Activated naive CD8-positive, alpha-beta T cell treated with anti-CD3 and anti-CD28 coated beads, Interleukin-2, amount 10 ng/mL, durations not matched to agents 7 days and 5 days (primary cell): ENCODE measurements around the gene HPD. TPM values are rescaled to one million over a fixed set of nuclear protein-coding genes. Genes with fewer than 3 reads are reported as not detected.
A peak's percentile ranks its signal among the peaks of the same experiment; 100 is the strongest.
"Not testable (repeated sequence)": the region's sequence is repeated elsewhere in the genome, so short reads cannot be mapped to it uniquely, and the experiment has no call there.

ENCODE experiments used
- ATAC-seq: fragments of 150-1000 bp; cut with Tn5 transposase; one replicate; pipeline ENCODE4 v1.10.0; 2021; ENCODE audit warnings: low read depth, moderate library complexity
- POLR2A ChIA-PET: fragments of 350-600 bp; sonication (Branson Sonifier 250); formaldehyde crosslinking; loops from one replicate; lab custom pipeline; 2021; ENCODE audit warnings: antibody characterized with exemption; lab: Charles Lee
- DNase-seq: peaks from one replicate; pipeline ENCODE4 v3.0.0; 2021
- H3K27ac Mint-ChIP-seq: one replicate; pipeline ENCODE4 v1.8.0; 2022; ENCODE audit warnings: mild to moderate bottlenecking, mixed read lengths
- H3K27me3 Mint-ChIP-seq: one replicate; pipeline ENCODE4 v1.8.0; 2022; ENCODE audit warnings: mild to moderate bottlenecking, moderate library complexity, mixed read lengths
- H3K36me3 Mint-ChIP-seq: one replicate; pipeline ENCODE4 v1.8.0; 2021; ENCODE audit warnings: mild to moderate bottlenecking, mixed read lengths
- H3K4me1 Mint-ChIP-seq: one replicate; pipeline ENCODE4 v1.8.0; 2021; ENCODE audit warnings: mixed read lengths
- H3K4me3 Mint-ChIP-seq: one replicate; pipeline ENCODE4 v1.8.0; 2022; ENCODE audit warnings: mild to moderate bottlenecking, moderate library complexity, mixed read lengths
- H3K9me3 Mint-ChIP-seq: one replicate; pipeline ENCODE4 v1.8.0; 2021; ENCODE audit warnings: mixed read lengths
- total RNA-seq, 2 experiments: library from RNA; stranded (reverse); gene quantifications; one replicate each; pipeline ENCODE4 v1.2.3, GENCODE V29; 2021

The HPD gene
- not detected for total RNA-seq

- POLR2A ChIA-PET: no interaction called here
- Mint-ChIP-seq H3K9me3 (no peaks in the 10 kb centered on the region), H3K36me3 (no peaks in the 10 kb centered on the region), H3K4me3 (no peak within 1 kb of the TSS), H3K27me3 (no peaks in the 10 kb centered on the region), H3K4me1 (peaks cover 4% of the 10 kb centered on the region), H3K27ac (no peak within 1 kb of the TSS)
- ATAC-seq (no peak), DNase-seq (no peak)
Observed at GRCh38 chr12:121858662-121859572, at the start of gene HPD. TSS of gene HPD (minus strand) at chr12:121858859. CDS start at chr12:121858823, 36 bp downstream.

DNA sequence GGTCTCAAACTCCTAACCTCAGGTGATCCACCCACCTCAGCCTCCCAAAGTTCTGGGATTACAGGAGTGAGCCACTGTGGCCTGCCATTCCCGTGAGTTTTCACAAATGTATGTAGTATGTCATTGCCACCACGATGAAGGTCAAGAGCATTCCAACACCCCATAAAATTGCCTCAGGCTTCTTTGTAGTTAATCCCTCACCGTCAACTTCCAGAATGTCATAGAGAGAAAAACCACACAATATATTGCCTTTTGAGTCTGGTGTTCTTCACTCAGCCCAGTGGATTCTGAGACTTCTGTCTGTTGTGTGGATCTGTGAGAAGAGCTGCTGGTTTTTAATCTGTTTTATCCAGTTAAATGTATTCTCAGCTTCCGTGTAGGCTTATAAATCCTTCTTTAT, 47.1 kb upstream of the HPD start:
- no peak for ATAC-seq
- peaks cover 37% of the 10 kb centered on the region for H3K36me3 Mint-ChIP-seq

GRCh38 chr12:121903202-121903601, 44.5 kb upstream of the HPD start:
- POLR2A ChIA-PET: no interaction called here
- no peaks in the 10 kb centered on the region for H3K4me1 Mint-ChIP-seq
- H3K27me3 Mint-ChIP-seq: no peaks in the 10 kb centered on the region
- no peak for DNase-seq
- no peak overlapping the region for H3K4me3 Mint-ChIP-seq
- H3K27ac Mint-ChIP-seq: no peak overlapping the region
- H3K9me3 Mint-ChIP-seq: no peaks in the 10 kb centered on the region
- H3K36me3 Mint-ChIP-seq: peaks cover 23% of the 10 kb centered on the region
- ATAC-seq: no peak

More for the DNA sequence above, 47.1 kb upstream of the HPD start:
- no peak for DNase-seq
- Mint-ChIP-seq H3K4me1 (peaks cover 7% of the 10 kb centered on the region), H3K9me3 (no peaks in the 10 kb centered on the region), H3K4me3 (no peak overlapping the region), H3K27me3 (no peaks in the 10 kb centered on the region), H3K27ac (no peak overlapping the region)
- POLR2A ChIA-PET: no interaction called here

GRCh38 chr12:121899590-121899989, 40.9 kb upstream of the HPD start:
- H3K4me1 Mint-ChIP-seq: peaks cover 2% of the 10 kb centered on the region
- no peaks in the 10 kb centered on the region for H3K27me3 Mint-ChIP-seq
- DNase-seq: no peak
- no peak overlapping the region for H3K4me3 Mint-ChIP-seq
- peaks cover 20% of the 10 kb centered on the region for H3K36me3 Mint-ChIP-seq
- no peak for ATAC-seq
- POLR2A ChIA-PET: interaction anchor here (1.5 kb wide), 1 partner anchor 11 kb away, joined by 3 read pairs; no protein-coding TSS in a partner anchor
- no peak overlapping the region for H3K27ac Mint-ChIP-seq
- no peaks in the 10 kb centered on the region for H3K9me3 Mint-ChIP-seq

DNA sequence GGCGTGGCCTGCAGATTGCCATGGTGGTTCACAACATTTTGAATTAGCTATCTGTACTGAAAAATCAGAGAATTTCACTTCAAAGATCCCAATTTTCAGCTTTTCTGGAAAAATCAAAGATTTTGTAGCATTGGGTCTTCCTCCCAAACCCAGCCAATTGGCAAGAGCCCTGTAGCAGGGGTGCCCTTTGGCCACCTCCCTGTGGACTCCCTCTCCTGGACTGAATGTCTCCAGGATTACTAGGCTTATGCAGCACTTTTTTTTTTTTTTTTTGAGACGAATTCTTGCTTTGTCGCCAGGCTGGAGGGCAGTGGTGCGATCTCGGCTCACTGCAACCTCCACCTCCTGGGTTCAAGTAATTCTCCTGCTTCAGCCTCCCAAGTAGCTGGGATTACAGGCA, 39.6 kb upstream of the HPD start:
- H3K4me1 Mint-ChIP-seq: peaks cover 14% of the 10 kb centered on the region

DNA sequence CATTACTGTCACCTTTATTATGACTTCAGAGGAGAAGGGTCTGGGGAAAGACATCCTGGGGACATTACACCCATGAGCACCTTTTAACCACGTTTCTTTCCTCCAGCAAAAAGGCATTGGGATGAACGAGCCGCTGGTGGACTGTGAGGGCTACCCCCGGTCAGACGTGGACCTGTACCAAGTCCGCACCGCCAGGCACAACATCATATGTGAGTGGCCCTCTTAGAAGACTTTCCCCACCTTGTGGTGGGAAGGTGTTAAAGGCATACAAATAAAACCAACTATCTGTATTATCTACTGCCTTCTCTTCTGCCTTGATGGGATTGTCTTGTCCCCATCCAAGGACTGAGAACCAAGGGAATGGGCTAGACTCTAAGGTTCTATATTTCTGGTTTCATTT, 36.0 kb upstream of the HPD start:
- peaks cover 8% of the 10 kb centered on the region for H3K36me3 Mint-ChIP-seq
- POLR2A ChIA-PET: interaction anchor here (1.4 kb wide), 1 partner anchor 100 kb away, joined by 8 read pairs; no protein-coding TSS in a partner anchor
- H3K4me1 Mint-ChIP-seq: peaks cover 29% of the 10 kb centered on the region
- DNase-seq: no peak
- ATAC-seq: peak; percentile 38
- H3K27ac Mint-ChIP-seq: peak overlapping the region; percentile 74
- no peaks in the 10 kb centered on the region for H3K27me3 Mint-ChIP-seq
- no peak overlapping the region for H3K4me3 Mint-ChIP-seq
- no peaks in the 10 kb centered on the region for H3K9me3 Mint-ChIP-seq

More for the DNA sequence above, 39.6 kb upstream of the HPD start:
- POLR2A ChIA-PET: no interaction called here
- ATAC-seq (no peak), DNase-seq (no peak)
- Mint-ChIP-seq H3K27ac (no peak overlapping the region), H3K4me3 (no peak overlapping the region), H3K9me3 (no peaks in the 10 kb centered on the region), H3K27me3 (no peaks in the 10 kb centered on the region), H3K36me3 (peaks cover 16% of the 10 kb centered on the region)

DNA sequence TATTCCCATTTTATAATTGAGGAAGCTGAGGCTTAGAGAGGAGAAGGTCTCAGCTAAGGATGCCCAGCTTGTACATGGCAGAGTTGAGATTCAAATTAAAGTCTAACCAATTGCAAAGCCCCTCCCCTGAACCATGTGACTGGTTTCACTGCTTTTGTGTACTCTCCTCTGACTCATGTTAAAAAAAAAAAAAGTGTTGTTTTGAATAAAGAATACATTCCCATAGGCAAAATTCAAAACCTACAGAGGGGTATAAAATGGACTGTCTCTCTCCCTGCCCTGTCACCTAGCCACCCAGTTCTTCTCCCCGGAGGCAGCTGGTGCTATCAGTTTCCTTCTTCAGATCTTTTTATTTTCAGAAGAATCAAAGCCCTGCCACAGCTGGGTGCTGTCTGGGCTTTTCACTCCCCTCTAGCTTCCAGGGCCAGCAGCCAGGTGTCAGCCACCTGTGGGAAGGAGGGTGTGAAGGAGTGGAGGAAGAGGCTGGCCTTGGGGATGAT, 35.4 kb upstream of the HPD start:
- peak overlapping the region; percentile 75 for H3K27ac Mint-ChIP-seq
- H3K27me3 Mint-ChIP-seq: no peaks in the 10 kb centered on the region
- H3K4me3 Mint-ChIP-seq: peak overlapping the region; percentile 52
- no peak for DNase-seq
- H3K4me1 Mint-ChIP-seq: peaks cover 33% of the 10 kb centered on the region
- peak; percentile 19 for ATAC-seq
- peaks cover 8% of the 10 kb centered on the region for H3K36me3 Mint-ChIP-seq
- H3K9me3 Mint-ChIP-seq: no peaks in the 10 kb centered on the region
- POLR2A ChIA-PET: interaction anchor here (0.6 to 1.4 kb wide), 4 partner anchors 31 to 100 kb away, joined by 3 to 8 read pairs (median 6); no protein-coding TSS in a partner anchor

- no peak overlapping the region for H3K4me3 Mint-ChIP-seq
- H3K36me3 Mint-ChIP-seq: peaks cover 9% of the 10 kb centered on the region
- no peaks in the 10 kb centered on the region for H3K27me3 Mint-ChIP-seq
- H3K4me1 Mint-ChIP-seq: peaks cover 39% of the 10 kb centered on the region
- peak overlapping the region; percentile 21 for H3K27ac Mint-ChIP-seq
- DNase-seq (no peak), ATAC-seq (no peak)
- H3K9me3 Mint-ChIP-seq: no peaks in the 10 kb centered on the region
- POLR2A ChIA-PET: interaction anchor here (0.6 to 1.4 kb wide), 4 partner anchors 30 to 99 kb away, joined by 3 to 8 read pairs (median 6); no protein-coding TSS in a partner anchor
Observed at GRCh38 chr12:121892673-121893561, 34.3 kb upstream of the HPD start.

GRCh38 chr12:121889661-121890060, 31.0 kb upstream of the HPD start:
- H3K27ac Mint-ChIP-seq: peak overlapping the region; percentile 100
- H3K27me3 Mint-ChIP-seq, H3K36me3 Mint-ChIP-seq, H3K9me3 Mint-ChIP-seq, ATAC-seq, DNase-seq: not testable (repeated sequence)
- peaks cover 39% of the 10 kb centered on the region for H3K4me1 Mint-ChIP-seq
- peak overlapping the region; percentile 100 for H3K4me3 Mint-ChIP-seq
- POLR2A ChIA-PET: interaction anchor here (0.6 to 2.5 kb wide), 4 partner anchors 77 to 364 kb away, joined by 7 to 16 read pairs (median 10); partner anchors contain the start of gene RHOF

- ATAC-seq (no peak), DNase-seq (no peak)
- Mint-ChIP-seq H3K27me3 (peaks cover 5% of the 10 kb centered on the region), H3K36me3 (peaks cover 3% of the 10 kb centered on the region), H3K4me1 (peaks cover 36% of the 10 kb centered on the region), H3K27ac (peak overlapping the region; percentile 100), H3K9me3 (no peaks in the 10 kb centered on the region), H3K4me3 (peak overlapping the region; percentile 100)
- POLR2A ChIA-PET: interaction anchor here (0.6 to 2.5 kb wide), 5 partner anchors 77 to 364 kb away, joined by 7 to 16 read pairs (median 12); partner anchors contain the start of gene RHOF
Observed at GRCh38 chr12:121889274-121889624, 30.6 kb upstream of the HPD start.

DNA sequence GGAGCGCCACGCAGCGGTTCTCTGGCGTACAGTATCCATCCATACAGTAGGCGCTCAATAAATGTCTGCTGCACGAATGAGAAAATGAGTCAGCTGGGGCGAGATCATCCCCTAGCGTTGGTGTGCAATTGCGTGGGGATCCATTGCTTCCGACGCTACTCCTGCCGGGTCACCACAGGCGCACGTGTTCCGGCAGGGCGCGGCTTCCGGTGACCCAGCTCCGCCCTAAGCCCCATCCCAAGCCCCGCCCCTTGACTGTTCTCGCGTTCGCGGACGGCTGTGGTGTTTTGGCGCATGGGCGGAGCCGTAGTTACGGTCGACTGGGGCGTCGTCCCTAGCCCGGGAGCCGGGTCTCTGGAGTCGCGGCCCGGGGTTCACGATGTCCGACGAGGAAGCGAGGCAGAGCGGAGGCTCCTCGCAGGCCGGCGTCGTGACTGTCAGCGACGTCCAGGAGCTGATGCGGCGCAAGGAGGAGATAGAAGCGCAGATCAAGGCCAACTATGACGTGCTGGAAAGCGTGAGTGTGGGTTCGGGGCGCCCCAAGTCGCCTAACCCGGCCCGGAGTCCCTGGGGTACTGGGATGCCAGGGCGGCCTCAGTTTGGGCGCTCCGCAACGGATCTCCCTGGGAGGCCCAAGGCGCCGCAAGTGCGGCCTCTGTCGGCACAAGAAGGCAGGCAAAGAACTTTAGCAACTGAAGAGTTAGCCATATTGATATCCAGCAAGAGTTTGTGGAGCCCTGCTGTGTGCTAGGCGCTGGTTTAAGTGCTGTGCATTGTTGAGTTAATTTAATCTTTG, 30.0 kb upstream of the HPD start, which contains the start of gene PSMD9:
Gene PSMD9 (plus strand): TSS at position 313 of the 796 bp plus-strand sequence. CDS start 67 bp downstream, at position 380.
- no peaks in the 10 kb centered on the region for H3K9me3 Mint-ChIP-seq
- H3K4me1 Mint-ChIP-seq: peaks cover 30% of the 10 kb centered on the region
- POLR2A ChIA-PET: interaction anchor here (0.5 to 2.5 kb wide), 14 partner anchors 11 to 365 kb away, joined by 3 to 16 read pairs (median 4); partner anchors contain the start of gene RHOF
- ATAC-seq: peak; percentile 88
- H3K4me3 Mint-ChIP-seq: peak within 1 kb of the TSS; percentile 100
- peaks cover 6% of the 10 kb centered on the region for H3K27me3 Mint-ChIP-seq
- peak; percentile 99 for DNase-seq
- H3K27ac Mint-ChIP-seq: peak within 1 kb of the TSS; percentile 100
- peaks cover 3% of the 10 kb centered on the region for H3K36me3 Mint-ChIP-seq

DNA sequence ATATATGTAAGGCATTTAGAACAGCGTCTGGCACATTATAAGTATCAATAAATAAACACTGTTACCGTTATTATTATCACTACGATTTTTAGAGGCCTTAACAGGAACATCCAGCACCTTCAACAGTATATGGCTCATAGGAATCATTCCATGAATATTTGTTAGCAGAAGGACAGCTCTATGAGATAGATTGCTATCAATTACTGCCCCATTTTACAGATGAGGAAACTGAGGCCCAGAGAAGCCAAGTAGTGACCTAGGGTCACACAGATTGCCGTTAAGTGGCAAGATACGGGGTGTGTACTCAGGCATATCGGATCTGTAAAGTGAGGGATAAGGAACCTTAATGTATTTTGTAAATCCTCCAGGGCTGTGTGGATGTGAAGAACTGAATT, 29.4 kb upstream of the HPD start:
- H3K36me3 Mint-ChIP-seq: peaks cover 3% of the 10 kb centered on the region
- peaks cover 11% of the 10 kb centered on the region for H3K27me3 Mint-ChIP-seq
- H3K4me3 Mint-ChIP-seq: peak overlapping the region; percentile 100
- H3K9me3 Mint-ChIP-seq: no peaks in the 10 kb centered on the region
- ATAC-seq (no peak), DNase-seq (no peak)
- peak overlapping the region; percentile 100 for H3K27ac Mint-ChIP-seq
- POLR2A ChIA-PET: interaction anchor here (0.5 to 2.5 kb wide), 15 partner anchors 12 to 181 kb away, joined by 3 to 16 read pairs (median 3); partner anchors contain the start of genes CFAP251 and RHOF
- H3K4me1 Mint-ChIP-seq: peaks cover 28% of the 10 kb centered on the region
